ENCODE results near the gene NLK.

DNA sequence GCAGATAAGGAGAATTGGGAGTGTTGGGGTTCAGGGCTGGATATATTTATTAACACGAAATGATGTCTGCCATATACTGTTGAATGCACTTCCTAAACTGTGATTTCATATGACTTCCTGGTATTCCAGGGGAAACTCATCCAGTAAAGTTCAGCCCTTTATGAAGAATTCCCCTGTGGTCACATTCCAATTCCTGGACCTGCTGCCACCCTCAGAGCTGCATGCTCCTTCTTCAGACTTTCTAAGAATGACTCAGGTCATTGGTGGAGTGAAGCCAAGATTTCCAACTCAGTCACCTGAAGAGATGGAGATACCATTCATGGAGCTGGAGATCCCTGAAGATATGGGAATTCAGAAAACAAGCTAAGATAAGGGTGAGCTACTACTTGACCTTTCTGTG is 162.3 kb downstream of the NLK start:
- TF ChIP-seq EZH2 (IDR thresholded peaks at IDR 0.05; ENCODE audit: borderline replicate concordance, insufficient read depth, low read depth, low read length, poor library complexity, severe bottlenecking) = no peak
- no peak for TF ChIP-seq CTCF (IDR thresholded peaks at IDR 0.05)

Measured in B cell (primary cell).